Naive thymus-derived CD4-positive, alpha-beta T cell (primary cell): ENCODE results near the gene EFNA1. TPM values are rescaled to one million over a fixed set of nuclear protein-coding genes. Genes with fewer than 3 reads are reported as not detected.

Experiments
- ATAC-seq: fragments of 150-1000 bp; cut with Tn5 transposase; 2 replicates; pipeline ENCODE4 v1.10.0; 2021; ENCODE audit warnings: mild to moderate bottlenecking, moderate library complexity
- CTCF ChIA-PET: fragments of 350-600 bp; sonication (Branson Sonifier 250); formaldehyde crosslinking; loops from one replicate; lab custom pipeline; 2021; ENCODE audit warnings: antibody characterized with exemption; lab: Charles Lee
- POLR2A ChIA-PET: fragments of 350-600 bp; sonication (Branson Sonifier 250); formaldehyde crosslinking; loops from one replicate; lab custom pipeline; 2021; ENCODE audit warnings: antibody characterized with exemption, inconsistent platforms; lab: Charles Lee
- DNase-seq, 9 donors: peaks; one replicate each; pipeline versions ENCODE4 v3.0.0 to v3.0.0-alpha.2; 2020 to 2022; ENCODE audit warnings: mixed read lengths in 1 of 9
- H3K27ac ChIP-seq: one replicate; pipeline ENCODE4 v1.7.0; 2013; ENCODE audit warnings: mild to moderate bottlenecking, low read depth, low read length, moderate library complexity
- H3K27me3 ChIP-seq, 2 donors: one replicate each; pipeline ENCODE4 v1.7.0; 2013; ENCODE audit warnings: low read length in 2 of 2, mild to moderate bottlenecking in 2 of 2, moderate library complexity in 2 of 2; ENCODE audit not compliant: control insufficient read depth in 2 of 2, insufficient read depth in 2 of 2
- H3K36me3 ChIP-seq, 3 experiments: 1 replicate in 2 of 3; 2 replicates in 1 of 3; pipeline ENCODE4 v1.7.0; 2013; ENCODE audit warnings: low read length in 3 of 3, mild to moderate bottlenecking in 3 of 3, moderate library complexity in 1 of 3; ENCODE audit not compliant: insufficient read depth in 3 of 3, control insufficient read depth in 2 of 3
- H3K4me1 ChIP-seq, 2 donors: one replicate each; pipeline ENCODE4 v1.7.0; 2013; ENCODE audit warnings: low read length in 2 of 2, mild to moderate bottlenecking in 2 of 2, moderate library complexity in 1 of 2; ENCODE audit not compliant: control insufficient read depth in 2 of 2, insufficient read depth in 2 of 2
- H3K4me3 ChIP-seq: 2 replicates; pipeline ENCODE4 v1.7.0; 2013; ENCODE audit warnings: mild to moderate bottlenecking, low read length
- H3K9me3 ChIP-seq, 3 experiments: 1 replicate in 2 of 3; 2 replicates in 1 of 3; pipeline ENCODE4 v1.7.0; 2013; ENCODE audit warnings: low read length in 3 of 3; ENCODE audit not compliant: control insufficient read depth in 2 of 3
- H3K27ac Mint-ChIP-seq, 9 donors: one replicate each; pipeline ENCODE4 v1.8.0; 2020 to 2022; ENCODE audit warnings: mixed read lengths in 9 of 9, mild to moderate bottlenecking in 8 of 9, moderate library complexity in 5 of 9, inconsistent platforms in 2 of 9
- H3K27me3 Mint-ChIP-seq, 5 donors: one replicate each; pipeline ENCODE4 v1.8.0; 2021 to 2022; ENCODE audit warnings: mixed read lengths in 5 of 5, mild to moderate bottlenecking in 1 of 5
- H3K36me3 Mint-ChIP-seq, 5 donors: one replicate each; pipeline ENCODE4 v1.8.0; 2020 to 2022; ENCODE audit warnings: mixed read lengths in 5 of 5, mild to moderate bottlenecking in 3 of 5, inconsistent platforms in 1 of 5
- H3K4me1 Mint-ChIP-seq, 7 donors: one replicate each; pipeline ENCODE4 v1.8.0; 2020 to 2022; ENCODE audit warnings: mixed read lengths in 7 of 7, mild to moderate bottlenecking in 3 of 7, inconsistent platforms in 1 of 7
- H3K4me3 Mint-ChIP-seq, 10 donors: one replicate each; pipeline ENCODE4 v1.8.0; 2020 to 2022; ENCODE audit warnings: mild to moderate bottlenecking in 10 of 10, mixed read lengths in 10 of 10, moderate library complexity in 6 of 10, inconsistent platforms in 2 of 10
- H3K9me3 Mint-ChIP-seq, 11 donors: one replicate each; pipeline ENCODE4 v1.8.0; 2020 to 2022; ENCODE audit warnings: mixed read lengths in 11 of 11, mild to moderate bottlenecking in 4 of 11, inconsistent platforms in 1 of 11, moderate library complexity in 1 of 11
- intact Hi-C, 2 donors: fragments of 100-400 bp; cut with micrococcal nuclease; formaldehyde crosslinking; loops; one replicate each; pipeline ENCODE4 v1.15.1; 2023
- polyA plus RNA-seq, 2 donors: library from polyadenylated mRNA; unstranded; fragments of 300-500 nt; fragmentation: Illumina TruSeq; gene quantifications; one replicate each; pipeline ENCODE4 v1.2.3, GENCODE V29; 2021
- total RNA-seq, 6 experiments: library from RNA in 5 of 6; stranded (reverse) in 5 of 6; gene quantifications; 1 replicate in 5 of 6; 2 replicates in 1 of 6; pipeline ENCODE4 v1.2.3 and lab custom pipeline; 2021 to 2026

The EFNA1 gene
- total and polyA plus RNA-seq, 7 experiments from 2014 or later = 4.0 to 16.8 (median 7.1) TPM; not detected in 1

- no peaks in the 10 kb centered on the region for H3K27me3 ChIP-seq
- Mint-ChIP-seq H3K36me3 (peaks cover 3 to 26% (median 4%) of the 10 kb centered on the region in 5 donors), H3K27me3 (peaks cover 0 to 6% (median 0%) of the 10 kb centered on the region in 5 donors), H3K27ac (peak overlapping the region; percentile 72 to 99 (median 98)), H3K9me3 (peaks cover 0 to 4% (median 0%) of the 10 kb centered on the region in 11 donors), H3K4me1 (peaks cover 28 to 51% (median 43%) of the 10 kb centered on the region in 7 donors), H3K4me3 (peak overlapping the region; percentile 94 to 100 (median 98))
- DNase-seq = peak in 7 of 9 donors; percentile 37 to 56 (median 51)
- peak overlapping the region; percentile 88 for H3K27ac ChIP-seq
- no peak for ATAC-seq
- ChIA-PET POLR2A (interaction anchor here (0.6 to 5.1 kb wide), 10 partner anchors 19 to 1040 kb away, joined by 3 to 30 read pairs (median 4); partner anchors contain the start of gene SLC50A1), CTCF (interaction anchor here (0.5 to 4.5 kb wide), 12 partner anchors 19 to 891 kb away, joined by 3 to 45 read pairs (median 4); partner anchors contain the start of genes MTX1 and THBS3)
- H3K4me1 ChIP-seq = peaks cover 11 to 17% of the 10 kb centered on the region in 2 donors
- H3K9me3 ChIP-seq = no peaks in the 10 kb centered on the region
- intact Hi-C loops = loop anchor here (5.0 kb wide), 2 partner anchors 68 to 148 kb away; partner anchors contain the start of gene RUSC1 (in 1 of the 2)
- peak overlapping the region; percentile 90 for H3K4me3 ChIP-seq
- H3K36me3 ChIP-seq = peaks cover 0 to 34% (median 0%) of the 10 kb centered on the region in 3 experiments
These were observed 46.9 kb downstream of the EFNA1 start for GRCh38 chr1:155174324-155175280.

- ATAC-seq (no peak), DNase-seq (peak in 2 of 9 donors; percentile 9 to 20)
- peaks cover 27 to 49% (median 40%) of the 10 kb centered on the region in 7 donors for H3K4me1 Mint-ChIP-seq
- ChIA-PET POLR2A (interaction anchor here (0.8 to 5.1 kb wide), 5 partner anchors 19 to 69 kb away, joined by 4 to 30 read pairs (median 5); no protein-coding TSS in a partner anchor), CTCF (interaction anchor here (0.8 to 4.5 kb wide), 10 partner anchors 8 to 890 kb away, joined by 3 to 45 read pairs (median 6); partner anchors contain the start of genes MTX1 and THBS3)
- H3K4me3 ChIP-seq = no peak overlapping the region
- peak overlapping the region; percentile 88 for H3K27ac ChIP-seq
- peaks cover under 1 to 22% (median 3%) of the 10 kb centered on the region in 5 donors for H3K36me3 Mint-ChIP-seq
- peak overlapping the region in 8 of 9 donors; percentile 28 to 98 (median 78) for H3K27ac Mint-ChIP-seq
- peaks cover 0 to 4% (median 0%) of the 10 kb centered on the region in 11 donors for H3K9me3 Mint-ChIP-seq
- no peaks in the 10 kb centered on the region for H3K9me3 ChIP-seq
- no peaks in the 10 kb centered on the region for H3K27me3 ChIP-seq
- H3K27me3 Mint-ChIP-seq = peaks cover 0 to 6% (median 0%) of the 10 kb centered on the region in 5 donors
- peaks cover 11 to 17% of the 10 kb centered on the region in 2 donors for H3K4me1 ChIP-seq
- intact Hi-C loops = no loop called here
- H3K4me3 Mint-ChIP-seq = peak overlapping the region; percentile 56 to 100 (median 82)
- peaks cover 0 to 31% (median 0%) of the 10 kb centered on the region in 3 experiments for H3K36me3 ChIP-seq
These were observed 47.7 kb downstream of the EFNA1 start for GRCh38 chr1:155175281-155175926.

- H3K27ac Mint-ChIP-seq = peak overlapping the region in 7 of 9 donors; percentile 70 to 85 (median 73)
These were observed 48.3 kb downstream of the EFNA1 start for GRCh38 chr1:155175927-155176371.

GRCh38 chr1:155176544-155177071, 48.9 kb downstream of the EFNA1 start:
- ChIA-PET CTCF (interaction anchor here (0.6 to 4.5 kb wide), 6 partner anchors 17 to 61 kb away, joined by 3 to 45 read pairs (median 7); no protein-coding TSS in a partner anchor), POLR2A (interaction anchor here (1.2 to 5.1 kb wide), 4 partner anchors 17 to 51 kb away, joined by 3 to 30 read pairs (median 11); partner anchors contain the start of gene THBS3)
- peak overlapping the region in 9 of 10 donors; percentile 11 to 97 (median 48) for H3K4me3 Mint-ChIP-seq
- peaks cover 0 to 4% (median 0%) of the 10 kb centered on the region in 11 donors for H3K9me3 Mint-ChIP-seq
- peaks cover 11 to 17% of the 10 kb centered on the region in 2 donors for H3K4me1 ChIP-seq
- H3K9me3 ChIP-seq = no peaks in the 10 kb centered on the region
- DNase-seq (peak; percentile 62 to 84 (median 80)), ATAC-seq (peak; percentile 65)
- H3K36me3 Mint-ChIP-seq = peaks cover 0 to 24% (median 3%) of the 10 kb centered on the region in 5 donors
- H3K4me1 Mint-ChIP-seq = peaks cover 27 to 45% (median 40%) of the 10 kb centered on the region in 7 donors
- H3K27me3 ChIP-seq = no peaks in the 10 kb centered on the region
- intact Hi-C loops = loop anchor here (1.0 to 2.0 kb wide), 7 partner anchors 16 to 416 kb away; partner anchors contain the start of gene THBS3 (in 1 of the 2)
- peaks cover 0 to 29% (median 0%) of the 10 kb centered on the region in 3 experiments for H3K36me3 ChIP-seq
- H3K27ac Mint-ChIP-seq = peak overlapping the region in 8 of 9 donors; percentile 65 to 85 (median 73)
- no peak overlapping the region for H3K4me3 ChIP-seq
- H3K27ac ChIP-seq = peak overlapping the region; percentile 28
- H3K27me3 Mint-ChIP-seq = peaks cover 0 to 6% (median 0%) of the 10 kb centered on the region in 5 donors

More at GRCh38 chr1:155175927-155176371, 48.3 kb downstream of the EFNA1 start:
- peaks cover 0 to 21% (median 3%) of the 10 kb centered on the region in 5 donors for H3K36me3 Mint-ChIP-seq
- peaks cover 0 to 6% (median 0%) of the 10 kb centered on the region in 5 donors for H3K27me3 Mint-ChIP-seq
- CTCF ChIA-PET = interaction anchor here (0.9 to 4.5 kb wide), 6 partner anchors 8 to 91 kb away, joined by 3 to 45 read pairs (median 8); partner anchors contain the start of genes MTX1 and THBS3
- intact Hi-C loops = loop anchor here (1.0 to 2.0 kb wide), 7 partner anchors 17 to 416 kb away; partner anchors contain the start of gene THBS3 (in 1 of the 2)
- ATAC-seq = no peak
- peaks cover 27 to 48% (median 40%) of the 10 kb centered on the region in 7 donors for H3K4me1 Mint-ChIP-seq
- peak overlapping the region; percentile 28 for H3K27ac ChIP-seq
- H3K4me3 ChIP-seq = no peak overlapping the region
- peak overlapping the region in 7 of 10 donors; percentile 11 to 97 (median 27) for H3K4me3 Mint-ChIP-seq
- peaks cover 0 to 29% (median 0%) of the 10 kb centered on the region in 3 experiments for H3K36me3 ChIP-seq
- DNase-seq = peak in 3 of 9 donors; percentile 15 to 35 (median 27)
- POLR2A ChIA-PET = interaction anchor here (1.3 to 5.1 kb wide), 5 partner anchors 18 to 68 kb away, joined by 3 to 30 read pairs (median 5); partner anchors contain the start of gene THBS3
- H3K27me3 ChIP-seq = no peaks in the 10 kb centered on the region
- H3K4me1 ChIP-seq = peaks cover 11 to 17% of the 10 kb centered on the region in 2 donors
- no peaks in the 10 kb centered on the region for H3K9me3 ChIP-seq
- H3K9me3 Mint-ChIP-seq = peaks cover 0 to 4% (median 0%) of the 10 kb centered on the region in 11 donors

- peaks cover 7 to 11% of the 10 kb centered on the region in 2 donors for H3K4me1 ChIP-seq
- intact Hi-C loops = loop anchor here in 1 of 2 donors (2.0 kb wide), 1 partner anchor 15 kb away; no protein-coding TSS in a partner anchor
- CTCF ChIA-PET = interaction anchor here (0.6 to 2.4 kb wide), 8 partner anchors 16 to 95 kb away, joined by 3 to 26 read pairs (median 4); no protein-coding TSS in a partner anchor
These were observed 49.7 kb downstream of the EFNA1 start for GRCh38 chr1:155177192-155177917.

More at GRCh38 chr1:155177192-155177917, 49.7 kb downstream of the EFNA1 start:
- peaks cover 0 to 4% (median 0%) of the 10 kb centered on the region in 11 donors for H3K9me3 Mint-ChIP-seq
- Histone ChIP-seq H3K27ac (no peak overlapping the region), H3K36me3 (peaks cover 0 to 29% (median 0%) of the 10 kb centered on the region in 3 experiments), H3K9me3 (no peaks in the 10 kb centered on the region), H3K27me3 (no peaks in the 10 kb centered on the region), H3K4me3 (no peak overlapping the region)
- POLR2A ChIA-PET = interaction anchor here (1.2 to 2.0 kb wide), 3 partner anchors 17 to 30 kb away, joined by 3 to 18 read pairs (median 4); partner anchors contain the start of gene THBS3
- peaks cover 0 to 24% (median 3%) of the 10 kb centered on the region in 5 donors for H3K36me3 Mint-ChIP-seq
- H3K27me3 Mint-ChIP-seq = peaks cover 0 to 6% (median 0%) of the 10 kb centered on the region in 5 donors
- H3K4me3 Mint-ChIP-seq = no peak overlapping the region
- H3K27ac Mint-ChIP-seq = peak overlapping the region in 1 of 9 donors; percentile 73
- H3K4me1 Mint-ChIP-seq = peaks cover 21 to 39% (median 34%) of the 10 kb centered on the region in 7 donors
- ATAC-seq = no peak
- peak in 2 of 9 donors; percentile 5 to 19 for DNase-seq
